Measurements from ENCODE around the gene DUSP15.

The DUSP15 gene

DNA sequence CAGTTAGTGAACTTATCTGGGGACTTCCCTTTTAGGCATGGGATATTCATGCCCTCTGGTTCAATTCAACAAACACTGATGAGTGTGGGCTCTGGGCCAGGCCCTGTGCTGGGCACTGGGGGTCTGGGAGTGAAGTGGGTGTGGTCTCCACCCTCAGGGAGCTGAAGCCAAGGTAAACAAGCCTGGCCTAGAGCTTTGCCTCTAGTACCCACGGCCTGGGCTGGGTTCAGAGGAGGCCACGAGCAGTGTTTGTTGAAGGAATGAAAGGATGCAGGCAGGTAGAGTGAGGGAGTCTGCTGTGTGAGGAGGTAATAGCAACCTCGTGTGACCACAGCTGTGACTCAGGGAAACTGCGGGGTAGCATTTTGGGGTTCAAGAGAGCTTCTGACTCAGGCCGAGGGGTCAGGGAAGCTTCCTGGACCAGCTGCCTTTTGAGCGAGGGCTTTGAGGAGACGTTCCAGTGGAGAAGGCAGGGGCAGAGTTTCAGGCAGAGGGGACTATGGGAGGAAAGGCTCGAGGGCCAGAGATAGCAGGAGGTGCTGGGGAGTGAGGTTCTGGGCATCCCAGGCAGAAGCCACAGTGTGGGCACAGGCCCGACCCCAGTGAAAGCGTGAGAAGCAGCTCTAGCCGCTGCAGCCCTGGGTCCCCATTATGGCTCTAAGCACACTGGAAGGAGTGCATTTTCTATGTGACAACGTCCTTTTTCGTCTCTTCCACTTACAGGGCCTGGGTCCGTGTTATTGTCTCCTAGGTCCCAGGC is 45.6 kb downstream of the DUSP15 start:
- no peak overlapping the region for H3K9ac ChIP-seq (ENCODE audit: low read length in 5 of 5)
- no peaks in the 10 kb centered on the region for H3K9me3 ChIP-seq (ENCODE audit: control insufficient read depth in 5 of 5, low read length in 5 of 5)
- peaks cover 0 to 5% (median 0%) of the 10 kb centered on the region in 5 donors for H3K27me3 ChIP-seq (ENCODE audit: control insufficient read depth in 5 of 5, insufficient read depth in 4 of 5, low read length in 5 of 5)
- peaks cover 0 to 8% (median 7%) of the 10 kb centered on the region in 5 donors for H3K4me1 ChIP-seq (ENCODE audit: control insufficient read depth in 5 of 5, insufficient read depth in 5 of 5, low read length in 5 of 5)
- no peak overlapping the region for H3K4me3 ChIP-seq (ENCODE audit: low read depth in 1 of 5, low read length in 5 of 5)
- H3K27ac ChIP-seq (ENCODE audit: low read depth, low read length), result no peak overlapping the region
- H3K36me3 ChIP-seq (ENCODE audit: control insufficient read depth in 5 of 5, insufficient read depth in 5 of 5, low read length in 5 of 5), result no peaks in the 10 kb centered on the region

DNA sequence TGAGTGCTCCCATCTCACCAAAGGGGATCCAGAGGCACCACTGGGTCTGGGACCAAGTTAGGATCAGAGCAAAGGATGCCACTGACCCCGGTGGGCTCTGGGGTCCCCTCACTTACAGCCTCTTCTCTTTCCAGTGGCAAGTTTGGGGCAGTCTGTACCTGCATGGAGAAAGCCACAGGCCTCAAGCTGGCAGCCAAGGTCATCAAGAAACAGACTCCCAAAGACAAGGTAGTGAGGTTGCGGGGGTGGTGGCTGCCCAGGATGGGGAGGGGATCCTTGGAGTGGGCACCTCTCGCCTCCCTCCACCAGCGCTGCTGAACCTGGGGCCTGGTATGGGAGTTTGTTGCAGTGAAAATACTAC is 46.2 kb downstream of the DUSP15 start:
- Histone ChIP-seq H3K9me3 (ENCODE audit: control insufficient read depth in 5 of 5, low read length in 5 of 5) (no peaks in the 10 kb centered on the region), H3K4me1 (ENCODE audit: control insufficient read depth in 5 of 5, insufficient read depth in 5 of 5, low read length in 5 of 5) (peaks cover 0 to 8% (median 7%) of the 10 kb centered on the region in 5 donors), H3K27ac (ENCODE audit: low read depth, low read length) (no peak overlapping the region), H3K36me3 (ENCODE audit: control insufficient read depth in 5 of 5, insufficient read depth in 5 of 5, low read length in 5 of 5) (no peaks in the 10 kb centered on the region), H3K27me3 (ENCODE audit: control insufficient read depth in 5 of 5, insufficient read depth in 4 of 5, low read length in 5 of 5) (peaks cover 0 to 5% (median 0%) of the 10 kb centered on the region in 5 donors), H3K4me3 (ENCODE audit: low read depth in 1 of 5, low read length in 5 of 5) (no peak overlapping the region), H3K9ac (ENCODE audit: low read length in 5 of 5) (no peak overlapping the region)

DNA sequence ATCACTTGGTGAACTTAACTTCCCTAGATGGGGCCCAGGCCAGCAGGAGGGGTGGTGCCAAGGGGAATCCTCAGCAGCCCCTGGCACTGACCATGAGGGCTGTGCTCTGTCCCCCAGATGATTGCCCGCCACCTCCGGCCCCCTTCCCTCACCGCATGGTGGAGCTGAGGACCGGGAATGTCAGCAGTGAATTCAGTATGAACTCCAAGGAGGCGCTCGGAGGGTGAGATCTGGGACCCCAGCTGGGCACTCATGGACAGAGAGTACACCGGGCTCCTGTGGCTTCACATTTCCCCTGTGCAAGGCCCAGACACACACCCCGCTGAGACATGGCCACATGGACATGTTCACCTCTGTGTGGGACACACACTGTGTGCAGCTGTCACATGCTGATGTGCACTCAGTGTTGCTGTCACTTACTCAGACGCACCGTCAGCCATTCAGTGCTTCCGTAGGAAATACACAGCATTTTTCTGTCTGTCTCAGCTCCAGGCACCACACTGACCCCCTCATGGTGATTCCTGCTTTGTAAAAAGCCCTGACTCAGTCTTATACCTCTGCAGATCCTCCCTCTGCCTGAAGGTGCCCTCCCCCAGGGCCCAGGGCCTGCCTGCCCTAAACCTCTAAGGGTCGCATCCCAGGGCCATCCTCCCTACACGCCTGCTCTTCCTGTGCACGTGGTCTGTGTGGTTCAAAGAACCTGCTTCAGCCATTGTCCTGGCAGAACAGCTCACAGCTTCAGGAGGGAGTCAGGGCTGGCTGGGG is 46.8 kb downstream of the DUSP15 start:
- H3K36me3 ChIP-seq (ENCODE audit: control insufficient read depth in 5 of 5, insufficient read depth in 5 of 5, low read length in 5 of 5), result no peaks in the 10 kb centered on the region
- no peak overlapping the region for H3K27ac ChIP-seq (ENCODE audit: low read depth, low read length)
- H3K4me1 ChIP-seq (ENCODE audit: control insufficient read depth in 5 of 5, insufficient read depth in 5 of 5, low read length in 5 of 5), result peaks cover 0 to 8% (median 7%) of the 10 kb centered on the region in 5 donors
- peaks cover 0 to 5% (median 0%) of the 10 kb centered on the region in 5 donors for H3K27me3 ChIP-seq (ENCODE audit: control insufficient read depth in 5 of 5, insufficient read depth in 4 of 5, low read length in 5 of 5)
- no peak overlapping the region for H3K4me3 ChIP-seq (ENCODE audit: low read depth in 1 of 5, low read length in 5 of 5)
- no peak overlapping the region for H3K9ac ChIP-seq (ENCODE audit: low read length in 5 of 5)
- H3K9me3 ChIP-seq (ENCODE audit: control insufficient read depth in 5 of 5, low read length in 5 of 5), result no peaks in the 10 kb centered on the region

DNA sequence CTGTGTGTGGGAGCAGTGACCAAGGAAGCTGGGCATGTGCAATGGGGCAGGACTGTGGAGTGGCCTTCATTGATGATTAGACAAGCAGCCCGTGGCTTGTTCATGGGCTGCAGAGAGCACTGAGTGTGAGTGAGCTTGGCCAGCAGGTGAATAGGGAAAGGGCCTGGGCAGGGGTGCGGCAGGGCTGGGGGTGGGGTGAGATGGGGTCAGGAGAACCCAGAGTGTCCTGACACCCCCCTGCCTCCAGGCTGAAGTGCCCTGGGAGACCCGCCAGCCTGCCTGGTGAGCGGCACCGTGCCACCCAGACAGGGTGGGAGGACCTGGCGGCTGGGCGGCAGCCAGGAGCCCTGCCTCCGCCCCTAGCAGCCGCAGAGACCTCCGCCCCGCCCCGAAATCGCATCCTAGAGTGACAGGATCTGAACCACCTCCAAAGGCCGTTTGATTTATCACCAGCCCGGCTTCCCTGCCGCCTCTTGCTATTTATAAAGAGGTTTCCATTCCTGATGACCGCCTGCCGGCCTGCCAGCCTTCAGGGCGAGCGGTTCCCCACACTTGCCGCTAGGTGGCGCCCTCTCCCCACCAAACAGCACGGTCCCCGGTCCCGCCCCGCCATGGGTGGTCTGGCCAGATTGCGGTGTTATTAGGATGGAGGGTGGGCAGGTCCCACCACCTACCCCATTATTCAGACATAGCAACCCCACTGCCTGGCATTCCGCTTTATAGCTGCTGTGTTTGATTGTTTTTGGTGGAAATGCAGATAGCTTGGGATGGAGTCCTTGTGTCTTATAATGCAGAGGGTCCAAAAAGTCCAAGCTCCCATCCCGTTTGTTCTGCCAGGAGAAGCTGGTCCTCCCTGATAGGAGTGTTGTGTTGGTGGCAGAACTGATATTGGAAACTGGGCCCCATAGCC is 47.7 kb downstream of the DUSP15 start:
- peaks cover 0 to 5% (median 0%) of the 10 kb centered on the region in 5 donors for H3K27me3 ChIP-seq (ENCODE audit: control insufficient read depth in 5 of 5, insufficient read depth in 4 of 5, low read length in 5 of 5)
- H3K4me1 ChIP-seq (ENCODE audit: control insufficient read depth in 5 of 5, insufficient read depth in 5 of 5, low read length in 5 of 5), result peaks cover 0 to 8% (median 7%) of the 10 kb centered on the region in 5 donors
- H3K9ac ChIP-seq (ENCODE audit: low read length in 5 of 5), result no peak overlapping the region
- no peak overlapping the region for H3K27ac ChIP-seq (ENCODE audit: low read depth, low read length)
- H3K9me3 ChIP-seq (ENCODE audit: control insufficient read depth in 5 of 5, low read length in 5 of 5), result no peaks in the 10 kb centered on the region
- H3K36me3 ChIP-seq (ENCODE audit: control insufficient read depth in 5 of 5, insufficient read depth in 5 of 5, low read length in 5 of 5), result no peaks in the 10 kb centered on the region
- no peak overlapping the region for H3K4me3 ChIP-seq (ENCODE audit: low read depth in 1 of 5, low read length in 5 of 5)

DNA sequence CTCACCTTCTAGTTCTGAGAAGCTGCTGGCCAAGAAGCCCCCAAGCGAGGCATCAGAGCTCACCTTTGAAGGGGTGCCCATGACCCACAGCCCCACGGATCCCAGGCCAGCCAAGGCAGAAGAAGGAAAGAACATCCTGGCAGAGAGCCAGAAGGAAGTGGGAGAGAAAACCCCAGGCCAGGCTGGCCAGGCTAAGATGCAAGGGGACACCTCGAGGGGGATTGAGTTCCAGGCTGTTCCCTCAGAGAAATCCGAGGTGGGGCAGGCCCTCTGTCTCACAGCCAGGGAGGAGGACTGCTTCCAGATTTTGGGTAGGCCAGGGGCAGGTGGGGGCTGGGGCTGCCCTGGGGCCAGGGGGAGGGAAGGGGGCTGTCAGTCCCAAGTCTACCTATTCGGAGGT is 48.9 kb downstream of the DUSP15 start:
- Histone ChIP-seq H3K4me1 (ENCODE audit: control insufficient read depth in 5 of 5, insufficient read depth in 5 of 5, low read length in 5 of 5) (peaks cover 0 to 8% (median 7%) of the 10 kb centered on the region in 5 donors), H3K27me3 (ENCODE audit: control insufficient read depth in 5 of 5, insufficient read depth in 4 of 5, low read length in 5 of 5) (peaks cover 0 to 3% (median 0%) of the 10 kb centered on the region in 5 donors), H3K4me3 (ENCODE audit: low read depth in 1 of 5, low read length in 5 of 5) (no peak overlapping the region), H3K27ac (ENCODE audit: low read depth, low read length) (no peak overlapping the region), H3K36me3 (ENCODE audit: control insufficient read depth in 5 of 5, insufficient read depth in 5 of 5, low read length in 5 of 5) (no peaks in the 10 kb centered on the region), H3K9ac (ENCODE audit: low read length in 5 of 5) (no peak overlapping the region), H3K9me3 (ENCODE audit: control insufficient read depth in 5 of 5, low read length in 5 of 5) (no peaks in the 10 kb centered on the region)

DNA sequence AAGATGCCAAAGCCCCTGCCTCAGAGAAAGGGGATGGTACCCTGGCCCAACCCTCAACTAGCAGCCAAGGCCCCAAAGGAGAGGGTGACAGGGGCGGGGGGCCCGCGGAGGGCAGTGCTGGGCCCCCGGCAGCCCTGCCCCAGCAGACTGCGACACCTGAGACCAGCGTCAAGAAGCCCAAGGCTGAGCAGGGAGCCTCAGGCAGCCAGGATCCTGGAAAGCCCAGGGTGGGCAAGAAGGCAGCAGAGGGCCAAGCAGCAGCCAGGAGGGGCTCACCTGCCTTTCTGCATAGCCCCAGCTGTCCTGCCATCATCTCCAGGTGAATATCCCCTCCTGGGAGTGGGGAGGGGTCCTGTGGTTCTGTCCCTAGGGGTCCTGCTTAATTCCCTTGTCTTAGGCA is 50.1 kb downstream of the DUSP15 start:
- no peaks in the 10 kb centered on the region for H3K36me3 ChIP-seq (ENCODE audit: control insufficient read depth in 5 of 5, insufficient read depth in 5 of 5, low read length in 5 of 5)

DNA sequence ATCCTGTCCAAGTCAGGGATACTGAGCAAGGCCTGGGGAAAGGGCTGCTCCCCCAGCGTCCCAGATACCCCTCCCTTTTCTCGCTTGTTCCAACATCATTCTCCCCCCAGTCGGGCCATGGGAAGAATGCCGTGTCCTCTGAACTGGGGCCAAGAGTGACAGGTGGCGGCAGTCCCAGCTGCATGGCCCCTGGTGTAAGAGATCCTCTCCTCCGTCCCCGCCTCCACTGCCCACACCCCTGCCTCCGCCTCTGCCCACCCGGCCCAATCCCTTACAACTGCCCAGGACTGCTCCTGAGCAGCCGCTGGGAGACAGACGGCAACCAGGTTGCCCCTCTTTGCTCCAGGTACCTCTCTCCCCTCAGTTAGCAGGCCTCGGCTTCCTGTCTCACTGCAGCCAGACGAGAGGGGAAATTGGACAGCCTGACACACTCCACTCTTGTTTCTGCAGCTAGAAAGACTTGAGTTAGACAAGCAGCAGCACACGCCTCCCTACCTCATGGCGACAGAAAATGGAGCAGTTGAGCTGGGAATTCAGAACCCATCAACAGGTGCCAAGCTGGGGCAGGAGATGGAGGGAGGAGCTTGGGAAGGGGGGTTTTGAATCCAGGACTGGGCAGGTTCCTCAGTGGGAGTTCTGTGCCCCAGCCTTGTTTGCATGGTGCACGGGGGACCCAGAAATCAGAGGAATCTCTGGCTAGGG is 51.1 kb downstream of the DUSP15 start, which contains the start of gene MYLK2:
TSS of gene MYLK2 (plus strand) at position 274 of the 702 bp plus-strand sequence. CDS start at position 499, 225 bp downstream.
- peaks cover 8 to 23% (median 20%) of the 10 kb centered on the region in 5 donors for H3K4me1 ChIP-seq (ENCODE audit: control insufficient read depth in 5 of 5, insufficient read depth in 5 of 5, low read length in 5 of 5)
- no peak within 1 kb of the TSS for H3K4me3 ChIP-seq (ENCODE audit: low read depth in 1 of 5, low read length in 5 of 5)
- no peaks in the 10 kb centered on the region for H3K36me3 ChIP-seq (ENCODE audit: control insufficient read depth in 5 of 5, insufficient read depth in 5 of 5, low read length in 5 of 5)
- peaks cover 0 to 3% (median 0%) of the 10 kb centered on the region in 5 donors for H3K27me3 ChIP-seq (ENCODE audit: control insufficient read depth in 5 of 5, insufficient read depth in 4 of 5, low read length in 5 of 5)
- H3K9ac ChIP-seq (ENCODE audit: low read length in 5 of 5), result no peak within 1 kb of the TSS
- no peaks in the 10 kb centered on the region for H3K9me3 ChIP-seq (ENCODE audit: control insufficient read depth in 5 of 5, low read length in 5 of 5)
- H3K27ac ChIP-seq (ENCODE audit: low read depth, low read length), result no peak within 1 kb of the TSS

More for the DNA sequence above, 50.1 kb downstream of the DUSP15 start:
- peaks cover 6 to 16% (median 15%) of the 10 kb centered on the region in 5 donors for H3K4me1 ChIP-seq (ENCODE audit: control insufficient read depth in 5 of 5, insufficient read depth in 5 of 5, low read length in 5 of 5)
- no peaks in the 10 kb centered on the region for H3K9me3 ChIP-seq (ENCODE audit: control insufficient read depth in 5 of 5, low read length in 5 of 5)
- no peak overlapping the region for H3K27ac ChIP-seq (ENCODE audit: low read depth, low read length)
- H3K27me3 ChIP-seq (ENCODE audit: control insufficient read depth in 5 of 5, insufficient read depth in 4 of 5, low read length in 5 of 5), result peaks cover 0 to 3% (median 0%) of the 10 kb centered on the region in 5 donors
- no peak overlapping the region for H3K4me3 ChIP-seq (ENCODE audit: low read depth in 1 of 5, low read length in 5 of 5)
- H3K9ac ChIP-seq (ENCODE audit: low read length in 5 of 5), result no peak overlapping the region

DNA sequence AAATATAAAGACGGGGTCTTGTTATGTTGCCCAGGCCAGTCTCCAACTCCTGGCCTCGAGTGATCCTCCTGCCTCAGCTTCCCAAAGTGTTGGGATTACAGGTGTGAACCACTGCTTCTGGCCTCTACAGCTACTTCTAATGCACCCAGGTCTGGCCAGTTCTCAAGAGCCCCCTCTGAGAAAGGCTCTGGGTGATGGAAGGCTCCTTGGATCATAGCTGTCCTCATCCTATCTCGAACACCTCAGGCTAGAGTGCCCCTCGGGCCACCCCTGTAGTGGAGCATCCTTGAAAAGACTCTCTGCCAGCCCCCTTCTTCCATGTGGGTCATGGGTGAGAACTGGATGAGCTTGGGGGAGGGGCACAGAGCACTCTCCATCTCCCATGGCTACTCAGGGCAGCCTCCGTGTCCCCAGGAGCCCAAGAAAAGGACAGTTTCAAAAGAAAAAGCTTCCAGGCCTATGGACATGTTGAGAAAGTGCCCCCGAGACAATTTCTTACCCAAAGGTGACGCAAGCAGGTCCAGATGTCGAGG is 51.9 kb downstream of the DUSP15 start:
- no peak overlapping the region for H3K9ac ChIP-seq (ENCODE audit: low read length in 5 of 5)
- no peak overlapping the region for H3K27ac ChIP-seq (ENCODE audit: low read depth, low read length)
- H3K36me3 ChIP-seq (ENCODE audit: control insufficient read depth in 5 of 5, insufficient read depth in 5 of 5, low read length in 5 of 5), result no peaks in the 10 kb centered on the region
- no peaks in the 10 kb centered on the region for H3K9me3 ChIP-seq (ENCODE audit: control insufficient read depth in 5 of 5, low read length in 5 of 5)
- peaks cover 0 to 3% (median 0%) of the 10 kb centered on the region in 5 donors for H3K27me3 ChIP-seq (ENCODE audit: control insufficient read depth in 5 of 5, insufficient read depth in 4 of 5, low read length in 5 of 5)
- peaks cover 8 to 23% (median 20%) of the 10 kb centered on the region in 5 donors for H3K4me1 ChIP-seq (ENCODE audit: control insufficient read depth in 5 of 5, insufficient read depth in 5 of 5, low read length in 5 of 5)
- H3K4me3 ChIP-seq (ENCODE audit: low read depth in 1 of 5, low read length in 5 of 5), result no peak overlapping the region

DNA sequence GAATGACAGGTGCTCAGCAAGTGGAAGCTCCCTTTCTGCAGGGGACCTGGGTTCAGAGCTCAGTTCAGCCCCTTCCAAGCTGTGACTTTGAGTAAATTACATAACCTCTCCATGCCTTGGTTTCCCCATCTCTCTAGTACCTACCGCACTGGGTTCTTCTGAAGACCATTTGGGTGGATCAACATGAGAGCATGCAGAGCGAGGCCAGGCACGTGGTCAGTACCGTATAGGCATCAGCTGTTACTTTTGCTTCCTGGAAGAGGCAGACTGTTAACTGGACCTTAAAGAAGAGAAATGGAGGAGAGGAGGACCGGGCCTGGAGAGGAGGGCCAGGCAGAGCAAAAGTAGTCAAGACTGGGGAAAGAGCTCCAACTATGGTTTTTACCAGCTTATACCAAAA is 52.9 kb downstream of the DUSP15 start:
- no peaks in the 10 kb centered on the region for H3K27me3 ChIP-seq (ENCODE audit: control insufficient read depth in 5 of 5, insufficient read depth in 4 of 5, low read length in 5 of 5)
- H3K4me1 ChIP-seq (ENCODE audit: control insufficient read depth in 5 of 5, insufficient read depth in 5 of 5, low read length in 5 of 5), result peaks cover 8 to 18% (median 14%) of the 10 kb centered on the region in 5 donors
- H3K36me3 ChIP-seq (ENCODE audit: control insufficient read depth in 5 of 5, insufficient read depth in 5 of 5, low read length in 5 of 5), result no peaks in the 10 kb centered on the region
- no peak overlapping the region for H3K4me3 ChIP-seq (ENCODE audit: low read depth in 1 of 5, low read length in 5 of 5)
- no peak overlapping the region for H3K9ac ChIP-seq (ENCODE audit: low read length in 5 of 5)
- H3K27ac ChIP-seq (ENCODE audit: low read depth, low read length), result no peak overlapping the region
- no peaks in the 10 kb centered on the region for H3K9me3 ChIP-seq (ENCODE audit: control insufficient read depth in 5 of 5, low read length in 5 of 5)

Data from subcutaneous abdominal adipose tissue (tissue), 5 donors.